NCI-H524 (cell line): Measurements from ENCODE around the gene RRAD.

Source experiments
- DNase-seq, 2 experiments: peaks; one replicate each; lab custom pipeline; 2025; lab: John Stamatoyannopoulos, UW

Gene RRAD

GRCh38 chr16:66934138-66934838 is 9.0 kb upstream of the RRAD start, which contains the start of gene CIAO2B:
Gene CIAO2B (minus strand): TSS chr16:66934402. CDS start chr16:66934364, 38 bp downstream.
- peak; percentile 66 to 83 for DNase-seq

- no peak for DNase-seq
These were observed 8.4 kb upstream of the RRAD start for GRCh38 chr16:66933776-66934137.

GRCh38 chr16:66932076-66932475 is 6.7 kb upstream of the RRAD start:
- DNase-seq = no peak

DNA sequence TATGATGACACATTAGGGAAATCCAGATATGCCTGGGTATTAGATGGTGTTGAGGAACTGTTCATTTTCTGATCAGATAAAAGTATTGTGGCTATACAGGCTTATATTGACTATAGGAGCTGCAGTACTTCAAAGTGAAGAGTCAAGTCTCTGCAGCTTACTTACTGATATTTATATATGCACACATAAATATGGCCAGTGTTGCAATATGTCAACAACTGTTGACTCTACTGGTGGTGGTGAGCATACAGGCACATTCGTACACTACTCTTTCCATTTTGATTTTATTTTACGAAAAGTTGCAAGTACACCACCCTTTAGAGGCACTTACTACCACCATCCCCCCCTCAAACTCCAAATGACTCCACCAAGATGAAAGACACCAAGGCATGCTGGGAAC is 6.3 kb upstream of the RRAD start:
- DNase-seq = no peak

- DNase-seq = no peak
These were observed 4.9 kb upstream of the RRAD start for GRCh38 chr16:66930189-66930588.

GRCh38 chr16:66928702-66929388 is 3.5 kb upstream of the RRAD start:
- DNase-seq = peak in 1 of 2 experiments; percentile 32

DNA sequence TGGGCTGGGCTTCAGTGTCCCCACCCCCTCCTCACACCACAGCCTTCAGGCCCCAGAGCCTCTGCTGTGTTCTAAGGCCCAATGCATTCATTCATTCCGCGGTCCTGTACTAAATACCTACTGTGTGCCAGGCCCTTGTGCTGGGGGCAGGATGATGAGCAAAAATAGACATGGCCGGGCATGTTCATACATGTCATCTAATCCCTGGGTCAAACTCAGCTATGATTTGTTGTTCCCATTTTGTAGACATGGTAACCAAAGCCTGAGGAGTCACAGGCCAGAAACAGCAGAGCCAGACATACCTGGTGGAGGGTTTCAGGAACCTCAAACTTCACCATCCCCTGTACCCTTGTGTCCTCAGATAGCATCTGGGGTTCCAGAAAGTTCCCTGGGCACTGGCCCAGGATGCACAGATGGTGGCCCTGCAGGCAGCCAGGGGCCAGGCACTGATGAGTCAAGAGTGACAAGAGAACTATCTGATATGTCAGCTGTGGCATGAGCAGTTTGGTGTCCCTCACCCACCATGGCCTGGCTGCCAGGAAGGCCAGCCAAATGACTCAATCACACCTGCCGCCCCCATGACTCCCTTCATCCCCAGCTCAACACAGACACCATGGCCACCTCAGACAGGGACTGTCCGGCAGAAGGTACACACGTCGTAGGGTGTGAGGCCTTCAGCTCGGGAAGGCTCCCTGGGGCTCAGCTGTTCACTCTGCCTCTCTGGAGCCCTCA is 2.7 kb upstream of the RRAD start:
- DNase-seq = peak in 1 of 2 experiments; percentile 18

GRCh38 chr16:66926961-66927436 is 1.7 kb upstream of the RRAD start:
- DNase-seq = no peak

DNA sequence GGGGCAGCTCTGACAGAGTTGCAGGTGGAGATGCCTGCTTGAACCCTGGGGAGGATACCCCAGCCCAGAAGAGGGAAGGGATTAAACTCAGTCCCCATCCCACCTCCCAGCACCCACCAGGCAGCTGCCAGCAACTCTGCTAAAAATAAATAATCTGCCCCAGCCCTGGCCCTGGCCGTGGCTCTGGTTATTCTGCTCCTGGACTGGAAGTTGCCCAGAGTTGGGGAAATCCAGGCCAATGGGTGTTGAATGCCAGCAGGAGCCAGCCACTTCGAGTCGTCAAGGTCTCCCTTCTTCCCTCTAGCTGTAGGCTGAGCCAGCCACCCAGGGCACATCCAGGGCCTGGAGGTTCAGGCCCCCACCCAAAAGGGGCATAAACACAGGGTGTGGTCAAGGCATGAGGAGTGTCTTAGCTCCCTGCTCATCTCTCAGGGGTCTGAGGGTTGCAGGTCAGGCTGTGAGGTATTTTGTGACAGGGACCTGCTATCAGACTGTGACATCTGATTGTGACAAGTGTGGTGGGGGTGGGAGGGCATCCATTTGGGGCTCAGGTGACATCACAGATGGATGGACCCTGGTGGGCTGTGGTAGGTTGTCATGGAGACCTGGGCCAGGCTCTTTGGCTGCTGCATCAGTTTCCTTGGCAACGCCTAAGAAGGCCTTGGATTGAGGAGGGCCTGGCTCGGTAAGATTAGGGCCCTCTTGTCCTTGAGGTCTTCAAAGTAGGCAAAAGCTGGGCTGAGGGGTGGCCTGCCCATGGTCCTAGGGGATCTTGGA is 1.0 kb upstream of the RRAD start:
- peak; percentile 47 to 51 for DNase-seq

DNA sequence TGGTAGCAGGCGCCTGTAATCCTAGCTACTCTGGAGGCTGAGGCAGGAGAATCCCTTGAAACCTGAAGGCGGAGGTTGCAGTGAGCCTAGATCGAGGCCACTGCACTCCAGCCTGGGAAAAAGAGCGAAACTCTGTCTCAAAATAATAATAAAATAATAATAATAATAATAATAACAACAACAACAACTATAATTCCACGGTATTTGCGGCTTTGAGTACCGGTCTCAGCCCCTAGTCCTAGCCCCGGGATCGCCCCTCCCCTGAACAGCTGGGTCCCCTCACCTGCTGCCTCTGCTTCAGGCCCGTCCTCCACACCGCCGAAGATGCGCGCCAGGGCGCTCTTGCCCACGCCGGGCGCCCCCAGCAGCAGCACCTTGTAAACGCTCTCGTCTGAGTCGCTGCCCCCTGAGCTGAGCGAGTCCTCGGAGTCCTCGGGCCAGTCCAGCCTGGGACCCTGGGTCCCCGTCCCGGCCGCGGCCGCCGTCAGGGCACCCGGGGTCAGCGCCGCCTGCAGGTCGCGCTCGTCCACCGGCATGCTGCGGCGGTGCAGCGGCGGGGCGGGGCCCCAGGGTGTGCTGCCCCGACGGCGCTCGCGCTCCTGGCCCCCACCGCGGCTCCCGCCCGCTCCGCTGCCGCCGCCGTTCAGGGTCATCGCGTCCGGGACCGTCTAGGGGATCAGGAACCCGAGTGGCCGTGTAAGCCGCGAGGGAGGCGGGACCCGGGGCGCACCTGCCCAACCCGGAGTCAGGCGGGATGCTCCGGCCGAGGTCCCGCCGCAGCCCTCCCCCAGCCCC is 611 bp downstream of the RRAD start:
- peak in 1 of 2 experiments; percentile 42 for DNase-seq

GRCh38 chr16:66923866-66924265 is 1.5 kb downstream of the RRAD start:
- peak in 1 of 2 experiments; percentile 35 for DNase-seq

DNA sequence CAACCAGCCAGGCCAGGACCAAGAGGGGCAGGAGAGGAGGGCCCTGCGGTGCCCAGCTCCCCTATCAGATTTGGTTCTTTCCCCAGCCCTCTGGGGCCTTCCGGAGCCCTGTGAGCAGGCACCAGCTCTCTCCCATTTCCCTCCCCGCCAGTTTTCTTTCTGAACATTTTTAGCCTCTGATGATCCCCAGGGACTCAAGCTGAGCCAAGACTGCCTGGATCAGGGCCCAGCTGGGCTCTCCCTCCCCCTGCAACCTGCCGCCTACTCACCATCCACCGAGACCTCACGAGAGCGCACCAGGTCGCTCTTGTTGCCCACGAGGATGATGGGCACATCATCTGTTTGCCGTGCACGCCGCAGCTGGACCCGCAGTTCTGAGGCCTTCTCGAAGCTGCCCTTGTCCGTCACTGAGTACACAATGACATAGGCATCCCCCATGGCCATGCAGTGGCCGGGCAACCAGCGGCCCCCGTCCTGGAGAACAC is 2.0 kb downstream of the RRAD start:
- peak; percentile 88 to 90 for DNase-seq

GRCh38 chr16:66921729-66922450 is 3.4 kb downstream of the RRAD start:
- DNase-seq = no peak

DNA sequence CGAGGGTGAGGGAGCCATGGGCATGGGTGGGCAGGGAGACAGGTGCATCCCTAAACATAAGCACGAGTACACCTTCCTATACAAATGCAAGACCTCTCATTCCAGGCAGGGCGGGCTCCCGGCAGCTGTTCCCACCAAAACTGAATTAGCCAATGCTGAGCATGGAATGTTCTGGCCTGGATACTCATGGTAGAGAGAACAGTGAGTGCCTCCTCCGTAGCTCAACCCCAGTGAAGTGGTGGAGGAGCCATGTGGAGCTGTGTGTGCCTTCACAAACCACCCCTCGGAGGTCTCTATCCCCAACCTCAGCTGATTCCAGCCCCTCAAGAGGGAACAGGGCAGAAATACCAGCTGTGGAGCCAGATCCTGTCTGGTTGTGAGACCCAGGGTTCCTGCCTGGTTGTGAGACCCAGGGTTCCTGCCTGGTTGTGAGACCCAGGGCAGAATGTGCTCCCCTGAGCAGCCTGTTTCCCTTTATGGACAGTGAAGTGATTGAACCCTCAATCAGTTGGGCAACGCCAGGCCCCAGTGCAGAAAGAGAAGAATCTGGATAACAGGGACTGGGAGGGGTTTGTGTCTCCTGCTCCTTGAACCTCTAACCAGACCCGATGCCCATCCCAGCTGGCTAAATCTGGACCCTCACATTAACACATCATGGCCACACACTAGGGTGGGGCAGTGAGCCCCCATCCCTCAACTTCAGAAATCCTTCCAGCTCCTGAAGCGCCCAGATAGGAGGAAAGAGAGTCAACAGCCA is 4.2 kb downstream of the RRAD start:
- DNase-seq = no peak

DNA sequence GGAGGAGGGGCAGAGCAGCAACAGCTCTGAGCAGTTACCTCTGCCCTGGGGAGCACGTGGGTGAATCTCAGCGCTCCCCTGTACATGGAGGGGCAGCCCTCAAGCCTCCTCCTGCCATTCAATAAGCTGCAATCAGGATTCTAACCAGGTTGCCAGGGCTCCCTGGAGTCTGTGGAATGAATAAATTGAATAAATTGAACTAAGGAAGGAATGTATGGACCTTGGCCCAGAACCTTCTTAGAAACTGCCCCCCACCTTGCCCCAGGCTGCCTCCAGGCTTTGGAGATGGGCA is 5.1 kb downstream of the RRAD start:
- DNase-seq = no peak

DNA sequence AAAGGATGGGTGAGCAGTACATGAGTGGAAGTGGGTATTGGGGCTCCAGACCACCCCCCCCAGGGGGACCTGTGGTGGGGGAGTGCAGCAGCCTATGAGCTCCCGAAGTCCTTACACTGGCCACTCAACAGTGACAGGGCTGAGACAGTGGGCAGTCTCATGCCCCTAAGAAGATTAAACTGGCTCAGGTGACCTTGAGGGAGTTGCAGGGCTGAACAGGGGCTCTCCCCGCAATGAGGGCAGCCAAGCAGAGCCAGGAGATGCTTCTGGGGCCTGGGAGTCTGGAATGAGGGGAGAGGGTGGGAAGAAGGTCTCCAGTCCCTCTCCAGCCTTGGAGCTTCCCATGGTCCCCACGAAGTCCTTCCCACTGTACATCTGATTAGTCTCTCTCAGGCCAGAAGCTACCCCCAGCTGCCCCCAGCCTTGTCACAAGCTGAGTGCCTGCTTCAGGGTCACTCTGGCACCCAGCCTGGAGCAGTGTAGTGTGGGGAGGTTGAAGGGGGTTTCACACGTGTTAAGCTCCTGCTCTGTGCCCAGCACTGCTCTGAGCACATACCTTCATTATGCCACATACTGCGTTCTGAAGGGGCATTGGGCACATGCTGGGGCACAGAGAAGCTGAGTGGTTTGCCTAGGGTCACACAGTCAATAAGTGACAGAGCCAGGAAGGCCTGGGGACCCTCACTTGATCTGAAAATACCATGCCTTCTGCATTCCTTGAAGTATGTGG is 5.6 kb downstream of the RRAD start:
- DNase-seq = no peak

DNA sequence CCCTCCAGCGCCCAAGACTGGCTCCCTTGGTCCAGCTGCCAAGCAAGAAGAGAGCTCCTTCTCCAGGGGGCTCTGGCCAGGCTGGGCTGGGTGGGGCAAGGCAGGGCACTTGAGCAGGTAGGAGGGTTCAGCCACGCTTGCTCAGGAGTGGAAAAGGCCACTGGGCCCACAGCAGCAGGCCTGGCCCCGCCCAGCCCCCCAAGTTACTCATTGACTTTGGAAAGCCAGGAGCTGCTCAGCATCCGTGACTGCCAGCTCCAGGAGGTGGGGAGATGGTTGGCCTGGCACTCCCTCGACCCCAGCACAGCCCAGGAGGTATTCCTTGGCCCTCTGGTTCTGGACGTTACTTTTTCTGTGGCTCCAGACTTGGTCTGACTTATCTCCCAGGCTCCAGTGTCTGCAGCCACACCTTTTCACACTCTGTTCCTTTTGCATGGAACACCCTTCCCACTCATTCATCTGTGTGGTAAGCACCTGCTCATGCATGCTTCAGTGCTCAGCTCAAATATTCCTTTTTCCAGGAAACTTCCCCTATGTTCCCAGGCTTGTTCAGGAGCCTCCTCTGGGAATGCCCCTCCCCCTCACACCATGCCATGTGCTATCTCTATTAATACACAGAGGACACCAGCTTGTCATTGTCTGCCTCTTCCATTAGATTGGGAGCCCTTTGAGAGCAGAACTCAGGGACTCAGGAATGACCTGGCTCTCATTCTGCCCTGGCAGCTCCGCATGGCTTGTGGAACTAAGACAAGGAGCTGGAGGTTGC is 6.3 kb downstream of the RRAD start, which contains the start of gene CDH16:
Gene CDH16 (minus strand): TSS at position 83 of the 766 bp plus-strand sequence. CDS start 820 bp downstream, outside the sequence.
- no peak for DNase-seq

DNA sequence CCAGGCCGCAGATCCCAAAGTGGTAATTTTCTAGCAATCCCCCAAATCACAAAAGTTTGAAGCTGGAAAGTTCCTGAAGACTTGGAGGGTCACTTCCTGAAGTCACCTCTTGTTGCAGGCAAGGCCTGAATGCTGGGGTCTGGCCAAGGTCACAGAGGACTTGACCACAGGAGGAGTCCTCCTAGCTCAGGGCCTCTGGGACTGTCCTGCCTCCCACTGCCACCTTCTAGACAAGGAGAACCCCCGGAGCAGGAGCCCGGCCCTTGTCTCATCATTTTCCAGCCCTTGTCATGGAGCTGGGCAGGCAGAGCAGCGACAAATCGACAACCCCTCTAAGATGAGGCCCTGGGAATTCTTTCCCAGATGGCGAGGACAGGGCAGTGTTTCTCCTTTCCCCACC is 7.0 kb downstream of the RRAD start:
- DNase-seq = no peak
